Measurements from ENCODE around the gene MCC.
A peak's percentile ranks its signal among the peaks of the same experiment; 100 is the strongest.

The MCC gene

DNA sequence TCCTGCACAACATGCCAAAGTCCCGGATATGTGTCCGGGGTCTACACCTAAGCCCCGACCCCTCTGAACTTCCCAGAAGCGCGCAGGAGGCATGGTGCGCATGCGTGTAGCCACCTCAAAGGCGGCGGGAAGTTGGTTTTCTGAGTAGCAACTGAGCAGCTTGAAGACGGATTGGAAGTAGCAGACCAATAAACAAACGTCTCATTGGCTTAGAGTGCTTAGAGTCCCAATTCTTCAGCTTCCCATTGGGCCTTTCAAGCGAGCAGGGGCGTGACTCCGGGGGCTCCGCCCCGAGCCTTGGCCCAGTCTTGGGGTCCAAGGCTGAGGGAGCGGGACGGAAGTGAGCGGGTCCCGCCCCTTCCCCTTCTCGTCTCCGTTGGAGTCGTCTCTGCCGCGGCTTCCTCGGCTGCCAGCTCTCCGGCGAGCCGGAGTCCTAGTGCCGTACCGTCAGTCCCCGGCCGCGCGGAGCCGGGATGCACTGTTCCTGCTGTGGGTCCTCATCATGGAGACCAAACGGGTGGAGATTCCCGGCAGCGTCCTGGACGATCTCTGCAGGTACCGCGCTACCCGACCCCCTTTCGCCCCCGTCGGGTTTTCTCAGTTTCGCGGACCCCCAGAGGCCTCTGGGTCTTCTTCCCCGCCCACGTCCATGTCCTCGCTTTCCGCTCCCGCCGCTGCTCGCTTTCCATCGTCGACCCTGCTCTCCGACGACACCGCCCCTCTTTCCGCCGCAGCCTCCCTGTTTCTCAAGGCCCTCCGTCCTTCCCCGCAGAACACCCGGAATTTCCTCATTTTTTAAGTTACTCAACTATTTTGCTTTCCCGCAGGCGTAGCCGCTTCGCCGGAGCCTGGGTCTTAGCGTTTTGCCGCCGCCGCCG, 511.6 kb downstream of the MCC start, which contains the start of gene DCP2:
Gene DCP2, plus strand, starts transcription at position 367 of the 878 bp plus-strand sequence. Its CDS starts 136 bp downstream, at position 503.
- peak; percentile 94 for DNase-seq
- H3K27me3 Mint-ChIP-seq (ENCODE audit: low read depth, poor library complexity) = peaks cover 2% of the 10 kb centered on the region
- H3K4me3 Mint-ChIP-seq = peak within 1 kb of the TSS; percentile 98
- peak within 1 kb of the TSS; percentile 99 for H3K27ac Mint-ChIP-seq
- H3K9me3 Mint-ChIP-seq = peaks cover 4% of the 10 kb centered on the region
- peaks cover 48% of the 10 kb centered on the region for H3K4me1 Mint-ChIP-seq
- TF ChIP-seq, protein P1, sequence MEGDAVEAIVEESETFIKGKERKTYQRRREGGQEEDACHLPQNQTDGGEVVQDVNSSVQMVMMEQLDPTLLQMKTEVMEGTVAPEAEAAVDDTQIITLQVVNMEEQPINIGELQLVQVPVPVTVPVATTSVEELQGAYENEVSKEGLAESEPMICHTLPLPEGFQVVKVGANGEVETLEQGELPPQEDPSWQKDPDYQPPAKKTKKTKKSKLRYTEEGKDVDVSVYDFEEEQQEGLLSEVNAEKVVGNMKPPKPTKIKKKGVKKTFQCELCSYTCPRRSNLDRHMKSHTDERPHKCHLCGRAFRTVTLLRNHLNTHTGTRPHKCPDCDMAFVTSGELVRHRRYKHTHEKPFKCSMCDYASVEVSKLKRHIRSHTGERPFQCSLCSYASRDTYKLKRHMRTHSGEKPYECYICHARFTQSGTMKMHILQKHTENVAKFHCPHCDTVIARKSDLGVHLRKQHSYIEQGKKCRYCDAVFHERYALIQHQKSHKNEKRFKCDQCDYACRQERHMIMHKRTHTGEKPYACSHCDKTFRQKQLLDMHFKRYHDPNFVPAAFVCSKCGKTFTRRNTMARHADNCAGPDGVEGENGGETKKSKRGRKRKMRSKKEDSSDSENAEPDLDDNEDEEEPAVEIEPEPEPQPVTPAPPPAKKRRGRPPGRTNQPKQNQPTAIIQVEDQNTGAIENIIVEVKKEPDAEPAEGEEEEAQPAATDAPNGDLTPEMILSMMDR (IDR thresholded peaks at IDR 0.05) = no peak
- H3K36me3 Mint-ChIP-seq (ENCODE audit: low read depth) = peaks cover 20% of the 10 kb centered on the region

DNA sequence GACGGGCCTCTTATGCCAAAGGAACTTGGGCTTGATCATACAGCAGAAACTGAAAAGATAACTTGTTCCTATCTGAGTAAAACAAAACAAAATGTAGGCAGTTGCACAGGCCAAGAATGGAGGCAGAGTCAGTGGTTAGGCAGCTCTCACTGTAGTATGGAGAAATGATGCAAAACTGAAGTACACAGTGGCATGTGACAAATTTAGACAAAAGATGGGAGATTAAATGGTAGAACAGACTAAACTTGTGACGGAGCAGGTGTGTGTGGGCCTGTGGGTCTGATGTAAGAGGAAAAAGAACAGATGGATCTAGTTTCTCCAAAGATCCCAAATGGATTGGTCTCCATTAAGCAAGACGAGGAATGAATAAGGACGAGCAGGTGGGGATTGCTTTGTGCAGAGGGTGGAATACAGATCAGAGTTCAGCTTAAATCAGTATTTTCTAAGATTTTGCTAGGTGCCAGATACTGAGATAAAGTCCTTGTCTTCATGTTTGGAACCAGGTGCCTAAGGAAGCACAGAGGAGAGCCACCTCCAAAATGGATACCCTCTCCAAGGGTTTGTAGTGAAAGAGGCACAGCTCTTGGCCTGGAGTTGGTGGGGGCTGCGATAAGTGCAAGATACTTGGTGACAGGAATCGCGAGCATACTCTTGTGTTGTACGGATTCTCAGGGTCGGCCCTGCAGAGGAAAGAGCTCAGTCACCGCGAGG, 512.4 kb downstream of the MCC start:
- peak overlapping the region; percentile 64 for H3K27ac Mint-ChIP-seq
- DNase-seq = no peak
- peaks cover 12% of the 10 kb centered on the region for H3K36me3 Mint-ChIP-seq (ENCODE audit: low read depth)
- peaks cover 2% of the 10 kb centered on the region for H3K27me3 Mint-ChIP-seq (ENCODE audit: low read depth, poor library complexity)
- peaks cover 4% of the 10 kb centered on the region for H3K9me3 Mint-ChIP-seq
- H3K4me3 Mint-ChIP-seq = peak overlapping the region; percentile 98
- TF ChIP-seq, protein P1 (IDR thresholded peaks at IDR 0.05) = no peak
- H3K4me1 Mint-ChIP-seq = peaks cover 46% of the 10 kb centered on the region

DNA sequence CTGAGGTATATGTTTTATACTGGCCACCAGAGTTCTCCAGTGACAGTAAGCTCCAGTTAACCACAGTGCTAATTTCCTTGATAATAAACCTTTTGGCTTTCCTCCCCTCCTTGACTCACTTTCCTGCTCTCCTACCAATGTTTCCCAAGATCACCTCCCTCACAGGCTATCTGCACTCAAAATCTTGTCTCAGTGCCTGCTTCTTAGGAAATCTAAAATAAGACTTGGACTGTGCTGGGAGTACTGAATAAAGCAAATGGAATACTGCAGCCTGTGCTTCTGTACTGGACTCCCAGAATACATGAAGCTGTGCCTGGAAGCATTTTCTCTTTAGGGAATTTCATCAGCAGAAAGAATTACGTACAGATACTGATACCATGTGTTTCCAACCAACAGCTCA, 513.4 kb downstream of the MCC start:
- H3K4me1 Mint-ChIP-seq = peaks cover 44% of the 10 kb centered on the region
- no peak overlapping the region for H3K27ac Mint-ChIP-seq
- peaks cover 4% of the 10 kb centered on the region for H3K9me3 Mint-ChIP-seq
- TF ChIP-seq, protein P1 (IDR thresholded peaks at IDR 0.05) = no peak
- H3K4me3 Mint-ChIP-seq = no peak overlapping the region
- DNase-seq = no peak
- H3K27me3 Mint-ChIP-seq (ENCODE audit: low read depth, poor library complexity) = peaks cover 2% of the 10 kb centered on the region
- H3K36me3 Mint-ChIP-seq (ENCODE audit: low read depth) = peaks cover 6% of the 10 kb centered on the region

GRCh38 chr5:112973904-112974303, 514.3 kb downstream of the MCC start:
- Mint-ChIP-seq H3K4me3 (no peak overlapping the region), H3K27me3 (ENCODE audit: low read depth, poor library complexity) (peaks cover 2% of the 10 kb centered on the region), H3K27ac (no peak overlapping the region), H3K36me3 (ENCODE audit: low read depth) (no peaks in the 10 kb centered on the region), H3K9me3 (peaks cover 4% of the 10 kb centered on the region), H3K4me1 (peaks cover 44% of the 10 kb centered on the region)
- DNase-seq = no peak
- TF ChIP-seq, protein P1 (IDR thresholded peaks at IDR 0.05) = no peak

DNA sequence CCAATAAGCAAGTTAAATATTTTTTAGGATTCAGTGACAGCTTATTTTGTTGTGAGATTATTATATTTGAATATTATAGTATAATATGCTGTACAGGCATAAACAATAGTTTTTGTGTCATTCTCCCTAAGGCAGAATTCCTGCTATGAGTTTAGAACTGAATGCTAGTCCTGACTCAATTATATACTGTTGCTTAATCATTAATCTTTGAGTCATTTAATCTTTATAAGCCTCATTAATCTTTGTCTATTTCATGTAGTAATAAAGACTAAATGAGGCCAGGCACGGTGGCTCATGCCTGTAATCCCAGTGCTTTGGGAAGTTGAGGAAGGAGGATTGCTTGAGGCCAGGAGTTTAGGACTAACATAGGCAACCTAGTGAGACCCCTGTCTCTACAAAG, 515.2 kb downstream of the MCC start:
- Mint-ChIP-seq H3K9me3 (peaks cover 4% of the 10 kb centered on the region), H3K27me3 (ENCODE audit: low read depth, poor library complexity) (peaks cover 2% of the 10 kb centered on the region), H3K4me3 (no peak overlapping the region), H3K27ac (no peak overlapping the region), H3K4me1 (peaks cover 40% of the 10 kb centered on the region), H3K36me3 (ENCODE audit: low read depth) (no peaks in the 10 kb centered on the region)
- no peak for DNase-seq
- TF ChIP-seq, protein P1 (IDR thresholded peaks at IDR 0.05) = no peak
